Measurements from ENCODE around the gene PAPPA2. TPM values are rescaled to one million over a fixed set of nuclear protein-coding genes. Genes with fewer than 3 reads are reported as not detected.

Gene PAPPA2
- total RNA-seq, 2 experiments from 2014 or later: 0.08 TPM

- Mint-ChIP-seq H3K36me3 (ENCODE audit: low read depth) (no peaks in the 10 kb centered on the region), H3K4me1 (no peaks in the 10 kb centered on the region), H3K27ac (no peak overlapping the region), H3K27me3 (no peaks in the 10 kb centered on the region), H3K9me3 (no peaks in the 10 kb centered on the region), H3K4me3 (no peak overlapping the region)
- no peak for DNase-seq
- CTCF ChIA-PET: no interaction called here
- POLR2A ChIA-PET: no interaction called here
These were observed 421.3 kb downstream of the PAPPA2 start for GRCh38 chr1:176884286-176884685.

GRCh38 chr1:176884911-176885310 lies 421.9 kb downstream of the PAPPA2 start:
- no peaks in the 10 kb centered on the region for H3K9me3 Mint-ChIP-seq
- no peaks in the 10 kb centered on the region for H3K36me3 Mint-ChIP-seq (ENCODE audit: low read depth)
- H3K4me1 Mint-ChIP-seq: no peaks in the 10 kb centered on the region
- ChIA-PET POLR2A (no interaction called here), CTCF (no interaction called here)
- H3K4me3 Mint-ChIP-seq: no peak overlapping the region
- DNase-seq: no peak
- H3K27me3 Mint-ChIP-seq: no peaks in the 10 kb centered on the region
- no peak overlapping the region for H3K27ac Mint-ChIP-seq

GRCh38 chr1:176885341-176885740 lies 422.4 kb downstream of the PAPPA2 start:
- H3K27me3 Mint-ChIP-seq: no peaks in the 10 kb centered on the region
- H3K4me3 Mint-ChIP-seq: no peak overlapping the region
- ChIA-PET POLR2A (no interaction called here), CTCF (no interaction called here)
- H3K27ac Mint-ChIP-seq: no peak overlapping the region
- no peaks in the 10 kb centered on the region for H3K36me3 Mint-ChIP-seq (ENCODE audit: low read depth)
- H3K4me1 Mint-ChIP-seq: no peaks in the 10 kb centered on the region
- no peak for DNase-seq
- H3K9me3 Mint-ChIP-seq: no peaks in the 10 kb centered on the region

GRCh38 chr1:176885751-176886150 lies 422.8 kb downstream of the PAPPA2 start:
- H3K36me3 Mint-ChIP-seq (ENCODE audit: low read depth): no peaks in the 10 kb centered on the region
- H3K4me1 Mint-ChIP-seq: no peaks in the 10 kb centered on the region
- H3K27me3 Mint-ChIP-seq: no peaks in the 10 kb centered on the region
- no peaks in the 10 kb centered on the region for H3K9me3 Mint-ChIP-seq
- POLR2A ChIA-PET: no interaction called here
- H3K27ac Mint-ChIP-seq: no peak overlapping the region
- H3K4me3 Mint-ChIP-seq: no peak overlapping the region
- CTCF ChIA-PET: no interaction called here
- DNase-seq: no peak

GRCh38 chr1:176888471-176889032 lies 425.6 kb downstream of the PAPPA2 start:
- POLR2A ChIA-PET: no interaction called here
- CTCF ChIA-PET: no interaction called here
- Mint-ChIP-seq H3K4me1 (no peaks in the 10 kb centered on the region), H3K27me3 (no peaks in the 10 kb centered on the region), H3K9me3 (no peaks in the 10 kb centered on the region), H3K4me3 (no peak overlapping the region), H3K36me3 (ENCODE audit: low read depth) (no peaks in the 10 kb centered on the region), H3K27ac (no peak overlapping the region)
- no peak for DNase-seq

GRCh38 chr1:176893625-176894352 lies 430.8 kb downstream of the PAPPA2 start:
- H3K27me3 Mint-ChIP-seq: no peaks in the 10 kb centered on the region
- ChIA-PET POLR2A (no interaction called here), CTCF (no interaction called here)
- H3K4me1 Mint-ChIP-seq: peaks cover 2% of the 10 kb centered on the region
- H3K4me3 Mint-ChIP-seq: no peak overlapping the region
- no peak overlapping the region for H3K27ac Mint-ChIP-seq
- no peak for DNase-seq
- no peaks in the 10 kb centered on the region for H3K36me3 Mint-ChIP-seq (ENCODE audit: low read depth)
- H3K9me3 Mint-ChIP-seq: no peaks in the 10 kb centered on the region

GRCh38 chr1:176894450-176894849 lies 431.5 kb downstream of the PAPPA2 start:
- Mint-ChIP-seq H3K4me3 (no peak overlapping the region), H3K4me1 (peaks cover 2% of the 10 kb centered on the region), H3K27me3 (no peaks in the 10 kb centered on the region), H3K9me3 (no peaks in the 10 kb centered on the region), H3K36me3 (ENCODE audit: low read depth) (no peaks in the 10 kb centered on the region), H3K27ac (no peak overlapping the region)
- CTCF ChIA-PET: no interaction called here
- POLR2A ChIA-PET: no interaction called here
- no peak for DNase-seq
